D341Med (cell line): ENCODE data around the gene GPR156.

Source experiments
- DNase-seq: peaks from one replicate; pipeline ENCODE4 v3.0.0; 2012; ENCODE audit warnings: low spot score

Gene GPR156

DNA sequence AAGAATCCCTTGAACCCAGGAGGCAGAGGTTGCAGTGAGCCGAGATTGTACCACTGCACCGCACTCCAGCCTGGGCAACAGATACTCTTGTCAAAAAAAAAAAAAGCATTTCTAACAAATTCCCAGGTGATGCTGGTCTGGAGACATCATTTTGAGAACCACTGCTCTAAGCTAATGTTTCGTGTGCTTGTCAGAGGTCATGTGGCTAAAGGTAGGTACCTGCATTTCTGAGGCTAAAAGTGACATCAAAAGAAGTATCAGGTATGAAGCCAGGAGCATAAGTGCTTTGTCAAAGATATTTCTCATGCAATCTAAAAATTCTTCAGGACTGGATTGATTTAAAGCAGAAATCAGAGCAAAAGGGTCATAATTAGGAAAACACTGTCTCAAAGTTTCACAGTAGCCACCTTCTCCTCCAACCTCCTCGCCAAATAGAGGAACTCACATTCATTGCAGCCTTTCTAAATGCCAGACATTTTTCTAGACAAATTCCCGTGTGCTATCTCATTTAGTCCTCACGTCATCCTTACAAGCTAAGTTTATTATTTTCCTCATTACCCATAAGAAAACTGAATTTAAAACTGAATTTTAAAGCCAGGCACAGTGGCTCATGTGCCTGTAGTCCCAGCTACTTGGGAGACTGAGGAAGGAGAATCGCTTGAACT lies 165.0 kb downstream of the GPR156 start:
- no peak for DNase-seq
